Measurements from ENCODE around the gene ADK. TPM values are rescaled to one million over a fixed set of nuclear protein-coding genes. Genes with fewer than 3 reads are reported as not detected.

The ADK gene
- total RNA-seq, 1 experiment from 2014 or later: 26.8 TPM

DNA sequence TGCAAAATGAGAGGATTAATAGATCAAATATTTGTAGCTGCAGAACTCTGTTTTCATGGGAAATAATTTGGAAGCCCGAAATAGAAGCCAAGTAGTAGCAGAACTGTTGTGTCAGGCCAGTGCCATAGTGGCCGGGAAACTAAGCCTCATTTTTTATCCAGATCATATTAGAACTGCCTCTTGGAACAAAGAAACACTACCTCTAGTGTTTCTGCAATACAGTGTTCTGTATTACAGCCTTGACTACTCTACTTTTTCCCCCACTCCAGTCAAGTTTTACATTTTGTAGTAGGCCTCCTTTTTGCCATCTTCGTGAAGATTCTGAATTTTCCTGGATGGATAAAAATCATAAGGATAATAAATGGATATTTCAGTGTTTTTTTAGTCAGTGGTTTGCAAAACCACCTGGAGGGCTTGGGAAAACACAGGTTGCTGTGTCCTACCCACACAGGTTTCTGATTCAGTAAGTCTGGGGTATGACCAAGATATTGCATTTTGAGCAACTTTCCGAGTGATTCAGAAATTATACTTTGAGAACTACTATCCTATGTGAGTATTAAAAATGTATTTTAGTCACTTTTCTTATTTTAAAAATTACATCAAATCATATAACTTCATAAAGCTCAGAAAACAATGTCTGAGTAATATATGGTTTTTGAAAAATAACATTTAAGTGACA, 349.1 kb downstream of the ADK start:
- no peak overlapping the region for H2BK120ac ChIP-seq (ENCODE audit: low read depth, low read length, poor library complexity, severe bottlenecking)
- TF ChIP-seq, protein P1, sequence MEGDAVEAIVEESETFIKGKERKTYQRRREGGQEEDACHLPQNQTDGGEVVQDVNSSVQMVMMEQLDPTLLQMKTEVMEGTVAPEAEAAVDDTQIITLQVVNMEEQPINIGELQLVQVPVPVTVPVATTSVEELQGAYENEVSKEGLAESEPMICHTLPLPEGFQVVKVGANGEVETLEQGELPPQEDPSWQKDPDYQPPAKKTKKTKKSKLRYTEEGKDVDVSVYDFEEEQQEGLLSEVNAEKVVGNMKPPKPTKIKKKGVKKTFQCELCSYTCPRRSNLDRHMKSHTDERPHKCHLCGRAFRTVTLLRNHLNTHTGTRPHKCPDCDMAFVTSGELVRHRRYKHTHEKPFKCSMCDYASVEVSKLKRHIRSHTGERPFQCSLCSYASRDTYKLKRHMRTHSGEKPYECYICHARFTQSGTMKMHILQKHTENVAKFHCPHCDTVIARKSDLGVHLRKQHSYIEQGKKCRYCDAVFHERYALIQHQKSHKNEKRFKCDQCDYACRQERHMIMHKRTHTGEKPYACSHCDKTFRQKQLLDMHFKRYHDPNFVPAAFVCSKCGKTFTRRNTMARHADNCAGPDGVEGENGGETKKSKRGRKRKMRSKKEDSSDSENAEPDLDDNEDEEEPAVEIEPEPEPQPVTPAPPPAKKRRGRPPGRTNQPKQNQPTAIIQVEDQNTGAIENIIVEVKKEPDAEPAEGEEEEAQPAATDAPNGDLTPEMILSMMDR (conservative IDR thresholded peaks at IDR 0.05): no peak
- H2AFZ ChIP-seq (ENCODE audit: low read length): no peak overlapping the region
- Mint-ChIP-seq H3K27ac (no peak overlapping the region), H3K4me1 (peaks cover 0 to 6% of the 10 kb centered on the region in 2 experiments; a peak in 1 of 4 replicates), H3K36me3 (ENCODE audit: insufficient read depth in 1 of 3, low read depth in 3 of 3) (peaks cover 0 to 5% (median 4%) of the 10 kb centered on the region in 3 experiments; a peak in 5 of 7 replicates), H3K4me3 (no peak overlapping the region), H3K9me3 (peaks cover 2 to 3% of the 10 kb centered on the region in 2 experiments; a peak in 3 of 5 replicates), H3K27me3 (ENCODE audit: low read depth) (no peaks in the 10 kb centered on the region)
- H2AK5ac ChIP-seq (ENCODE audit: insufficient read length, low read length): no peak overlapping the region
- H2BK5ac ChIP-seq (ENCODE audit: insufficient read length, low read length): no peak overlapping the region
- no peak overlapping the region for H3K27ac ChIP-seq (ENCODE audit: insufficient read length, low read depth, low read length)
- H4K8ac ChIP-seq (replicated peaks; ENCODE audit: insufficient read length, low read depth, low read length): no peak overlapping the region
- H3K23ac ChIP-seq (ENCODE audit: insufficient read length, low read depth, low read length): no peak overlapping the region
- no peaks in the 10 kb centered on the region for H3K4me1 ChIP-seq (ENCODE audit: insufficient read depth, low read length)
- no peak overlapping the region for H3K4me2 ChIP-seq (ENCODE audit: insufficient read depth, insufficient read length, low read length)
- no peak overlapping the region for H2BK12ac ChIP-seq (ENCODE audit: insufficient read length, low read depth, low read length)
- no peak overlapping the region for H3K4ac ChIP-seq (ENCODE audit: low read depth, low read length)
- no CpG with 5 or more reads among the region's 4 CpGs for WGBS (ENCODE audit: extremely low coverage, insufficient read length, low lambda C conversion rate)
- no peak overlapping the region for H3K56ac ChIP-seq (ENCODE audit: insufficient read length, low read depth, low read length)
- no peaks in the 10 kb centered on the region for H3K79me1 ChIP-seq (ENCODE audit: insufficient read depth, low read depth, low read length, poor library complexity, severe bottlenecking)
- H4K5ac ChIP-seq (ENCODE audit: insufficient read length, low read depth, low read length): no peak overlapping the region
- no peaks in the 10 kb centered on the region for H3K27me3 ChIP-seq (ENCODE audit: insufficient read depth, low read length)
- H3K79me2 ChIP-seq (ENCODE audit: insufficient read depth, low read length): no peaks in the 10 kb centered on the region
- H2BK15ac ChIP-seq (ENCODE audit: low read depth, low read length): no peak overlapping the region
- H2BK20ac ChIP-seq (ENCODE audit: low read depth, low read length, poor library complexity, severe bottlenecking): no peak overlapping the region
- H3T11ph ChIP-seq (ENCODE audit: low read length): no peak overlapping the region
- no peak overlapping the region for H3K9ac ChIP-seq (ENCODE audit: extremely low read depth, insufficient read length, low read length)
- H3K23me2 ChIP-seq (ENCODE audit: insufficient read length, low read depth, low read length, poor library complexity, severe bottlenecking): no peaks in the 10 kb centered on the region
- H4K91ac ChIP-seq (ENCODE audit: insufficient read length, low read depth, low read length): no peak overlapping the region
- no peak overlapping the region for H3K14ac ChIP-seq (ENCODE audit: insufficient read depth, low read length)
- H3K9me3 ChIP-seq (ENCODE audit: control insufficient read depth, low read depth, low read length): no peaks in the 10 kb centered on the region
- no peak for DNase-seq
- H3K18ac ChIP-seq (ENCODE audit: insufficient read length, low read depth, low read length): no peak overlapping the region
- H4K20me1 ChIP-seq (ENCODE audit: control insufficient read depth, insufficient read depth, insufficient read length): no peaks in the 10 kb centered on the region
